ENCODE measurements around the gene NME8. TPM values are rescaled to one million over a fixed set of nuclear protein-coding genes. Genes with fewer than 3 reads are reported as not detected.

The NME8 gene
- total and polyA plus RNA-seq, 2 experiments from 2014 or later = 0.14 to 1.3 TPM

DNA sequence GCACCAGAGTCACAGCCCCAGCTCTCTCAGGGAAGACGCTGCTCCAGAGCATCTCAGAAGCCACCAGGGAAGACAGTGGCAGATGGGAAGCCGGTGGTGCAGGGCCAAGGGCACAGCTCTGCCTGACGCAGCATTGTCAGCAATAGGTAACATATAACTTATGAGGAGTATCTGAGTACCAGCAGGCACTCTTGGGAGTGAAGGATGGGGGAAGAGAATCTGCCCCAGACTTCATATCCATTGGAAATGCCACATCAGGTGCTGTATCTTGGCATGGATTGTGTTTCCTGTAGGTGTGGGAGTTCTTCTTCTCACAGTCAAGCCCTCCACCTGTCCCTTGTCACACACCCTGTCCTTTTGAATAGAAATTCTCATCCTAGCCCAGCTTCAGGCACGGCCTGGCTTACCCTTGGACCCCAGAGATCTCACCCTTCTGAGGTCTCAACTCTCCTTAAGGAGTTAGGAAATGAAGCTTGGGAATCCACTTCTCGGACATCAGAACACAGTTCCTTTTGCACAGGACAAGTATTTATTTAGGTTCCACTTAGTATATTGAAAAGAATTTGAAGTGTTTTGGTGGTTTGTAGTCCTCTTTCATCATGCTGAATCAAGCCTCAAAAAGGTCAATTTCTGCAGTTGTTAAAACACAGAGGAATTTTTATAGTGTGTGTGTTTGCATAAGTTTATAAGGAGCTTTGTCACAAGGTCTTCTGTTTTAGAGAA is 82.0 kb downstream of the NME8 start:
- Mint-ChIP-seq H3K4me1 (no peaks in the 10 kb centered on the region), H3K27me3 (ENCODE audit: insufficient read depth, low read depth, poor library complexity) (no peaks in the 10 kb centered on the region), H3K9me3 (no peaks in the 10 kb centered on the region), H3K27ac (no peak overlapping the region), H3K4me3 (no peak overlapping the region), H3K36me3 (ENCODE audit: low read depth) (no peaks in the 10 kb centered on the region)
- Histone ChIP-seq H2AFZ (no peak overlapping the region), H3K27me3 (ENCODE audit: insufficient read depth) (no peaks in the 10 kb centered on the region), H3K36me3 (ENCODE audit: insufficient read depth) (no peaks in the 10 kb centered on the region), H3K9me2 (ENCODE audit: insufficient read depth) (no peaks in the 10 kb centered on the region), H3K4me3 (no peak overlapping the region), H3K4me1 (ENCODE audit: insufficient read depth) (no peaks in the 10 kb centered on the region), H3F3A (replicated peaks; ENCODE audit: low read depth) (no peaks in the 10 kb centered on the region), H3K27ac (ENCODE audit: low read depth) (no peak overlapping the region), H4K20me1 (replicated peaks; ENCODE audit: insufficient read depth) (no peaks in the 10 kb centered on the region), H3K4me2 (no peak overlapping the region), H3K79me2 (replicated peaks; ENCODE audit: insufficient read depth) (0 out of 2 replicates have a peak, but pooled peaks cover 5% of the 10 kb centered on the region)
- TF ChIP-seq EZH2 (IDR thresholded peaks at IDR 0.05; ENCODE audit: low read depth, unreplicated experiment) = no peak
- ATAC-seq (no peak), DNase-seq (ENCODE audit: low spot score) (no peak)

DNA sequence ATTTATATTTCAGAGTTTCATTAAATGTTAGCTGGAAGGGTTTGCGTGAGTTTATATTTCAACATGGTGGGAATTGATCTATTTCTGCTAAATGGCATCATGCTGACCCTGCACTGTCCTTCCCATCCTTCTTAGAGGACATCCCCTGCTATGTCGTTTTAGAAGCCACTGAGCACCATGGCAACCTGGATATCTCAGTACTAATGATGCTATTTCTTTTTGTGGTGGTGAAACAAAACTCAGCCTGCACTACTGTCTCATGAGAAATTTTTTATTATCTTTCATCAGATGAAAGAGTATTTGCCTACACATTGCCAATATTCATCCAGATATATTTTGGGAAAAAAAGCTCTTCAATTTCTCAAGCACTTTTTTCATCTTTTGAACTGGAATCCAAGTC is 84.1 kb downstream of the NME8 start:
- Mint-ChIP-seq H3K4me1 (no peaks in the 10 kb centered on the region), H3K9me3 (no peaks in the 10 kb centered on the region), H3K27ac (no peak overlapping the region), H3K36me3 (ENCODE audit: low read depth) (no peaks in the 10 kb centered on the region; the same call in 2 of the 3 replicates), H3K27me3 (ENCODE audit: insufficient read depth, low read depth, poor library complexity) (no peaks in the 10 kb centered on the region), H3K4me3 (no peak overlapping the region)
- Histone ChIP-seq H3K27ac (ENCODE audit: low read depth) (no peak overlapping the region), H3F3A (replicated peaks; ENCODE audit: low read depth) (no peaks in the 10 kb centered on the region), H3K9me2 (ENCODE audit: insufficient read depth) (no peaks in the 10 kb centered on the region), H3K4me2 (no peak overlapping the region), H2AFZ (no peak overlapping the region), H4K20me1 (replicated peaks; ENCODE audit: insufficient read depth) (no peaks in the 10 kb centered on the region), H3K79me2 (replicated peaks; ENCODE audit: insufficient read depth) (0 out of 2 replicates have a peak, but pooled peaks cover 4% of the 10 kb centered on the region), H3K36me3 (ENCODE audit: insufficient read depth) (no peaks in the 10 kb centered on the region), H3K4me1 (ENCODE audit: insufficient read depth) (no peaks in the 10 kb centered on the region), H3K27me3 (ENCODE audit: insufficient read depth) (no peaks in the 10 kb centered on the region), H3K4me3 (no peak overlapping the region)
- DNase-seq (ENCODE audit: low spot score) = no peak
- no peak for ATAC-seq
- TF ChIP-seq EZH2phosphoT487 (IDR thresholded peaks at IDR 0.05; ENCODE audit: unreplicated experiment) (no peak), JUNB (IDR thresholded peaks at IDR 0.05; ENCODE audit: unreplicated experiment) (no peak), EZH2 (IDR thresholded peaks at IDR 0.05; ENCODE audit: low read depth, unreplicated experiment) (no peak), NANOG (IDR thresholded peaks at IDR 0.05; ENCODE audit: borderline replicate concordance) (no peak), STAT1 (IDR thresholded peaks at IDR 0.05; ENCODE audit: unreplicated experiment) (no peak), ZNF114 (CRISPR knock-in tag; IDR thresholded peaks at IDR 0.05) (no peak), ZNF331 (CRISPR knock-in tag; IDR thresholded peaks at IDR 0.05; ENCODE audit: low read depth) (no peak), POLR2AphosphoS5 (IDR thresholded peaks at IDR 0.05; ENCODE audit: low read depth) (no peak)
- TF ChIP-seq, protein P1, sequence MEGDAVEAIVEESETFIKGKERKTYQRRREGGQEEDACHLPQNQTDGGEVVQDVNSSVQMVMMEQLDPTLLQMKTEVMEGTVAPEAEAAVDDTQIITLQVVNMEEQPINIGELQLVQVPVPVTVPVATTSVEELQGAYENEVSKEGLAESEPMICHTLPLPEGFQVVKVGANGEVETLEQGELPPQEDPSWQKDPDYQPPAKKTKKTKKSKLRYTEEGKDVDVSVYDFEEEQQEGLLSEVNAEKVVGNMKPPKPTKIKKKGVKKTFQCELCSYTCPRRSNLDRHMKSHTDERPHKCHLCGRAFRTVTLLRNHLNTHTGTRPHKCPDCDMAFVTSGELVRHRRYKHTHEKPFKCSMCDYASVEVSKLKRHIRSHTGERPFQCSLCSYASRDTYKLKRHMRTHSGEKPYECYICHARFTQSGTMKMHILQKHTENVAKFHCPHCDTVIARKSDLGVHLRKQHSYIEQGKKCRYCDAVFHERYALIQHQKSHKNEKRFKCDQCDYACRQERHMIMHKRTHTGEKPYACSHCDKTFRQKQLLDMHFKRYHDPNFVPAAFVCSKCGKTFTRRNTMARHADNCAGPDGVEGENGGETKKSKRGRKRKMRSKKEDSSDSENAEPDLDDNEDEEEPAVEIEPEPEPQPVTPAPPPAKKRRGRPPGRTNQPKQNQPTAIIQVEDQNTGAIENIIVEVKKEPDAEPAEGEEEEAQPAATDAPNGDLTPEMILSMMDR (conservative IDR thresholded peaks at IDR 0.05; ENCODE audit: low read depth in 2 of 2) = no peak
- TF ChIP-seq, protein P2, sequence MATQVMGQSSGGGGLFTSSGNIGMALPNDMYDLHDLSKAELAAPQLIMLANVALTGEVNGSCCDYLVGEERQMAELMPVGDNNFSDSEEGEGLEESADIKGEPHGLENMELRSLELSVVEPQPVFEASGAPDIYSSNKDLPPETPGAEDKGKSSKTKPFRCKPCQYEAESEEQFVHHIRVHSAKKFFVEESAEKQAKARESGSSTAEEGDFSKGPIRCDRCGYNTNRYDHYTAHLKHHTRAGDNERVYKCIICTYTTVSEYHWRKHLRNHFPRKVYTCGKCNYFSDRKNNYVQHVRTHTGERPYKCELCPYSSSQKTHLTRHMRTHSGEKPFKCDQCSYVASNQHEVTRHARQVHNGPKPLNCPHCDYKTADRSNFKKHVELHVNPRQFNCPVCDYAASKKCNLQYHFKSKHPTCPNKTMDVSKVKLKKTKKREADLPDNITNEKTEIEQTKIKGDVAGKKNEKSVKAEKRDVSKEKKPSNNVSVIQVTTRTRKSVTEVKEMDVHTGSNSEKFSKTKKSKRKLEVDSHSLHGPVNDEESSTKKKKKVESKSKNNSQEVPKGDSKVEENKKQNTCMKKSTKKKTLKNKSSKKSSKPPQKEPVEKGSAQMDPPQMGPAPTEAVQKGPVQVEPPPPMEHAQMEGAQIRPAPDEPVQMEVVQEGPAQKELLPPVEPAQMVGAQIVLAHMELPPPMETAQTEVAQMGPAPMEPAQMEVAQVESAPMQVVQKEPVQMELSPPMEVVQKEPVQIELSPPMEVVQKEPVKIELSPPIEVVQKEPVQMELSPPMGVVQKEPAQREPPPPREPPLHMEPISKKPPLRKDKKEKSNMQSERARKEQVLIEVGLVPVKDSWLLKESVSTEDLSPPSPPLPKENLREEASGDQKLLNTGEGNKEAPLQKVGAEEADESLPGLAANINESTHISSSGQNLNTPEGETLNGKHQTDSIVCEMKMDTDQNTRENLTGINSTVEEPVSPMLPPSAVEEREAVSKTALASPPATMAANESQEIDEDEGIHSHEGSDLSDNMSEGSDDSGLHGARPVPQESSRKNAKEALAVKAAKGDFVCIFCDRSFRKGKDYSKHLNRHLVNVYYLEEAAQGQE (IDR thresholded peaks at IDR 0.05; ENCODE audit: unreplicated experiment) = no peak

Measured in GM23338 (cell line).